GM18511 (cell line): ENCODE measurements around the gene MRGPRE.

Experiments used
- ATAC-seq: cut with Tn5 transposase; IDR thresholded peaks from one replicate; pipeline ENCODE4 v1.9.1; 2021; ENCODE audit warnings: mild to moderate bottlenecking, moderate library complexity; ENCODE audit not compliant: unreplicated experiment

The MRGPRE gene

DNA sequence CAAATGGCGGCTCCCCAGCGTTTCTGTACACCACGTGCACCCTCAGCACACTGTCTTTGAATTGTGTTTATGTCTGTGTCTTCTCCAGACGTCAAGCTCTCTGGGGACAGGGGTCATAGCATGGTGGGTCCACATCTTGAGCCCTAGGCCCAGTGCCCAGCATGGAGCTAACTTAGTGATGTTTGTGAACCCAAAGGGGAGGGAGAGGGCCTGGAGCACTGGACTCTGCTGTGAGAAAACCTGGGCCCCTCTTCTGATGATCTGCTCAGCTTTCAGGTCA, 17.9 kb downstream of the MRGPRE start:
- ATAC-seq: no peak

DNA sequence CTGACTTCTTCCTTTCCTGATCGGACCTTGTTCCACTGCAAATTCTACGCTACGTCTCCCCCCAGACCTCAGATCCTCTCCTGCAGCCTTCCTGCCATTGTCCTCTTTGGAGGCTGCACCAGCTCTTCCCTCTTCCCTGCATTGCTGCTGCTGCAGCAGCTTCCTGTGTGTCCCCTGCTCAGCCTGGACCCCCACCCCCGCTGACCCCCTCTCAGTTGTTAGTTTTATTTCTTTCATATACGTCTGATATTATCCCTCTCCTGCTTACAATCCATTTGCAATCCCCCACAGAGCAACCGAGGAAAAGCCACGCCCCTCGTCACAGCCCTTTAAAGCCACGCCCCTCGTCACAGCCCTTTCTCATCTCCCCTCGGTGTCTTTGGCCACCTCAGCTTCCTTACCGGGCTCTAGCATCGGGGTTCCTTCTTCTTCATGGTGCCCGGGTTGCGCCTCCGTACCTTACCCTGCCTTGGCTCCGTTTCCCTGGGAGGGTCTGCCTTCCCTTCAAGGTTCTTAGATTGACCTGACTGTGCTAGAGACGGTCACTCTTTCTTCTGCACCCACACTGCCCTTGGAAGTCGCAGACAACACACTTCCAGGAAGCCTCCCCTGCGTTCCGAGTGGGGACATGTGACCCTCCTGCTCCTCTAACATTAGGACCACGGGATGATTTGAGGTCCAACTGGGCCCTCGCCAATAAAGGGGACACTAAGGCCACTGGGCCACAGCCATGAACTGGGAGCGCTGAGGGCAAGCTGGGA, 18.4 kb downstream of the MRGPRE start:
- no peak for ATAC-seq

DNA sequence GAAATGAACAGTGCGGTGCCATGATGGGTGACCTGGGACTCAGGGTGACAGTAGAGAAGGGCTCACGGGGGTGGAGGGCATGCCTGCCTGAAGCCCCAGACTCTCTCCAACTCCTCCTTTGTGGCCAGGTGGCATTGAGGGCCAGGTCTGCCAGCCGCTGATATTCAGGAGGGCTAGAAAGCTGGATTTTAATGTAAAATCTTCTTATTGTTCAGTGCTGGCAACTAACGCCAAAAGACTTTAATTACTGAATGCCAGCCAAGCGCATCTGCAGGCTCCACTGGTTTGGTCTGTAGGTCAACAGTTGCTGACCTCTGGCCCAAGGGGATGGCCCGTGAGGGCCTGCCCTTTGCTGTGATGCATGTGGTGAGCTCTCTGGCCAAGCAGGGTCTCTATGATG, 23.9 kb downstream of the MRGPRE start:
- ATAC-seq: no peak

DNA sequence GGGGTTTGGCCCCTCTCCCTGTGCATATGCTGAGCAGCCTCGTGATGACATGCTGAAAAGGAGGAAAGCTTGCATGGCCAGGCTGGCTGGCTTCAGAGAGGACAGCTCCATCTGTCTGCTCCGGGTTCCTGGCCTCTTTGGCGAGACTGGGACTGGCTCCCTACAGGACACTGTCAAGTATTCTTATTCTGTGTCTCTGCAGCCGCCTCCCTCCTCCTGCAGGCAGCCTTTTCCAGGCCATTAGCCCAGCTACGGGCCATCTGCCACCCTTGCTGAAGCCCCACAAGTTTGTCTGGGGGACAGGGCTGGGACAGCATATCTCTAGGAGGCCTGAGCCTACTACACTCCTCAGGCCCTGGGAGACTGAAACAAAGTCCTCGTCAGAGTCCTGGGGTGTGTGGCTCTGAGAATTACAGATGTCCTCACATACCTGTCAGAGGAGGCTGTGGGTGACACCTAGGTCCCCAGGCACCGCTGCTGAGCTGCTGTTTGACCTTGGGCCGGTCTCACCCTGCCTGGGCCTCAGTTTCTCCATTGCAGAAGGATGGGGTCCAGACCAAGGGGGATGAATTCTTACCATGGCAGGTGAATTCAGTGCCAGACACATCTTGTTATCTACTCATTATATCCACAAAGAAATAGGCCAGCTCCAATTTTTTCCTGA, 24.6 kb downstream of the MRGPRE start:
- ATAC-seq: no peak

DNA sequence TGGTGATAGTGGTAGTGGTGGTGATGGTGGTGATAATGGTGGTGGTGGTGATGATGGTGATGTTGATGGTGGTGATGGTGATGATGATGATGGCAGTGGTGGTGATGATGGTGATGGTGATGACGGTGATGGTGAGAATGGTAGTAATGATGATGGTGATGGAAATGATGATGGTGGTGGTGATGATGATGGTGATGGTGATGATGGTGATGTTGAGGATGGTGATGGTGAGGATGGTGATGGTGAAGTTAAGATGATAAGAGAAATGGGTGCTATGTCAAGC, 25.4 kb downstream of the MRGPRE start:
- no peak for ATAC-seq

DNA sequence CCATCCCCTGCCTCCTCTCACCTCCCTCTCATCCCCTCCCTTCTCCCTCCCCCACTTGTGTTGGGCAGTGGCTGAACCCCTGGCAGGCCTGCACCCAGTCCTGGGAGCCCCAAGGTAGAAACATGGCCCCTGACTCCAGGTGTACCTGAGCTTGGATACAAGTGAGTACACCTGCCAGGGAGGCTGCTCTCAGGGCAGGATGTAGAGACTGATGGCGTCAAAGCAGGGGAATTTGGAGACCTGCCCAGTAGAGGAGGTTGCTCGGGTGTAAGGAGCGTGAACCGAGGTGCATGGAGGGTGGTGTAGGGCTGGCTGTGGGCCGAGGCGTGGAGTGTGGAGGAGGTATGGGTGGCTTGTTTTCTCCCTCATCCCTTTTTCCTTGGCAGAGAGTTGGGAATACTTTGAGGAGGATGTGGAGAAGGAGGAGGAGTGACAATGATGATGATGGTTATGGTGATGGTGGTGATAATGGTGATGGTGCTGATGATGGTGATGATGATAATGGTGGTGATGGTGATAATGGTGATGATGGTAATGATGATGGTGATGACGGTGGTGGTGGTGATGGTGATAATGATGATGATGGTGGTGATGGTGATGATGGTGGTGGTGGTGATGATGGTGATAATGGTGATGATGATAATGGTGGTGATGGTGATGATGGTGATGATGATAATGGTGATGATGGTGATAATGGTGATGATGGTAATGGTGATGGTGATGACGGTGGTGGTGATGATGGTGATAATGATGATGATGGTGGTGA, 25.9 kb downstream of the MRGPRE start:
- ATAC-seq: no peak

DNA sequence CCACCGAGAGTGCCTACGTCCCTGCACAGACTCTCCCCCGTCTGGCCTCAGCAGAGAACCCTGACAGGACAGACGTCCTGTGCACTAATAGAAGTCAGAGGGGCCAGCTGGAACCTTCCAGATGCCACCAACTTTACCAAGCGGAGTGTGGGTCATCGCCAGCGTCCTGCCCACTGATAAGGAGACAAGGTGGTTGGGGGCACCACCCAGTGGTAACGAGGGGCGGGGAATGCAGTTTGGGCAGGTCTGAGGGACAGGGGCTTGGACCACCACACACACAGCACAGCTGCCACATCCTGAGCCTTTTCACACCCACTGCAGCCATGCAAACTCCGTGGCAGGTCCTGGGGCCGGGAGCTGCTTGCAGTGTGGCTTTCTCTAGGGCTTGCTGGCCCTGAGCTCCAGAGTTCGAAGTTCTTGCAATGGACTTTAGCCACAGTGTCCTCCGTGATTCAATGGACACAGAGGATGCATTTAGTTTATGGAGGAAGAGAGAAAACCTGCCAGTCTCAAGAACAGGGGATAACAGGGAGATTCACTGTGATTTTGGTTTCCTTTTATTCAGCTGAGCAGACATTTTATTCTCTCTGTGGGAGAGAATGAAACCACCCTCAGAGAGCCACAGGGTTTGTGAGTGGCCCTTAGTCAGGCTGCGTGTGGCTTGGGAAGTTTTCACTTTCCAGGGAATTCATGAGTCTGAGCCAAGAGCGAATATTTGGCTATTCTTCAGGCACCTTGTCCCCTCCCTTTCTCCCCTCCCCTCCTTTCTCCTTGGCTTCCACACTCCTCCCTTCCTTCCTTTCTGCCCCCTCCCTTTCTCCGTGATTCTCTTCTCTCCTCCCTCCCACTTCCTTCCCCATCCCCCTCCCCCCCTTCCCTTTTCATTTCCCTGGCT, 26.7 kb downstream of the MRGPRE start:
- ATAC-seq: no peak

DNA sequence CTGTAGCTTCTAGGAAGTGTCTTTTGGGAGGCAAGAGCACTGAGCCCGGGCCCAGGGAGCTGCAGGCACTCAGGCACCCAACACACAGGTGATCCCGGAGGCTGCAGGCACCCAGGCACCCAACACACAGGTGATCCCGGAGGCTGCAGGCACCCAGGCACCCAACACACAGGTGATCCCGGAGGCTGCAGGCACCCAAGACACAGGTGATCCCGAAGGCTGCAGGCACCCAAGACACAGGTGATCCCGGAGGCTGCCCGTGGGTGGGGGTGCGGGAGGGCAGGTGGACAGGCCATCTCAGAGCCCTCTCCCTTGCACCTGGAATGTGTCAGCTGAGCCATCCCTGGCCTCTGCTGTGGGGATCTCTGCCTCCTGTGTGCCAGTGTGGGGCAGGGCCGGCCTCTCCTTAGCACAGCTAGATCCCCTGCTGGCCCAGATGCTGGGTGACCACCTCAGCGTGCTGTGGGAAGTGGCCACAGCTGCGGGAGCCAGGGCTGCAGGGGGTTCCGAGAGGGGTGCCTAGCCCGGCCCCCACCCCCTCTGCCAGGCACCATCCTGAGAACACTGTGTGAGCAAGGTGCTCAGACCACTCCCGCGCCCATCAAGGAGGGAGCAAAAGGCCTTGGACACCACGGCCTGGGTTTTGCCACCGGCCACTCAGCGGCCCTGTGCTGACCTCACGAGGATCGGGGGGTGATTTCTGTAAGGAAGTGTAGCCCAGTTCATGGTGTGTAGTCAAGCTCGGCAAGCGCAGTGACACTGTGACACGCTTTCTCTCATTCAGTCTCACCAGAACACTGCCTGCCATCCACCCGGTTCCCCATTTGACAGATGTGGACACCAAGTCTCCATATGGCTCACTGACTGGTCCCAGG, 27.8 kb downstream of the MRGPRE start:
- ATAC-seq: no peak

DNA sequence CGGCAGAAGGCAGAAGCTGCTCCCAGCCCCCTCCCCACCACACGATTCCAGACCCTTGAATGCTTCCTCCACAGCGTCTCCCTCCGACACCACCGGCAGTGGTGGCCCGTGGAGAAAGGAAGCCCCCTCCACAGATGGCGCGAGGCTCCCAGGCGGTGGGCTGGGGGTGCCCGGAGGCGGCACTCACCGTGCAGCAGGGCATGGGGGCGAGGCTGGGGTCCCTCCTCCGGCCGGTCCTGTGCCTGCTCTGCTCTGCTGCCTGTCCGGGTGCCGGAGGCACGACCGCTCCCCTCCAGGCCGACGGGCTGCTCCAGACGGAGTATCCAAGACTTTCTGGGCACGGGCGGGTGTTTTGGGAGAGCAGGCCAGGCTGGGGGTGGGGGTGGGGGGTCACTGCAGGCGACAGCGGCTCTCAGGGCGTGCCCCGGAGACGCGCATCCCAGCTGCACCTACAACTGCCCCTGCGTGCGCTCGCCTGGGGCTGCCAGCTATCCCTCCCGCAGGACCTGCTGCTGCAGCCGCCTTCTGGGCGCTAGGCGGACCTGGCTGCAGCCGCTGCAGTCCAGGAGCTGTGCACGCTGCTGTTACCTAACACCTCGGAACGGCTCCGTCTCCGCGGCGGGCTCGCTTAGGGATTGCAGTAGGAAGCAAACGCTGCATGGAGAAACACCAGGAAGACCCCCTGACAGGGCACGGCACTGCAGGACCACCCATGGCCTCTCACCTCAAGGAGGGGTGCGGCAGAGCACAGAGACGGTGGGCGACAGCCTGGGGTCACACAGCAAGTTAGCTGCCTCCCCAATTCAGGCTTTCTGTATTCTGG, 28.8 kb downstream of the MRGPRE start:
- ATAC-seq: no peak

DNA sequence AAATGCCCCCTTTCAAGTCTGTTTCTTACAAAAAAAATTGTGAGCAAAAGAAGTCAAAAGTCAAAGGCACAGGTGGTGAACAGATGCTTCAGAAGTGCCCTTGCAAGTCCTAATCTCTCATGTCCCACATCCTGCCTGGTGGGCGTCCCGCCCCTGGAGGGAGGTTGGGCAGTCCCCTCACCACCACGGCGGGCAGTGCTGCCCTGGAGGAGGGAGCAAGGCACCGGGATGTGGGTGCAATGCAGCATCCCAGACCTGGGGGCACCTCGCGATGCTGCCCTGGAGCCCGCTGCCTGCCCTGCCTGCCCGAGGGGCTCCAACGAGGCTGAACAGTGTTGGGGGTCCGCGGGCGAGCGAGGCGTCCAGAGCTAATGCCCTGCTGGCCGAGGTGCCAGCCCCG, 29.5 kb downstream of the MRGPRE start:
- no peak for ATAC-seq

DNA sequence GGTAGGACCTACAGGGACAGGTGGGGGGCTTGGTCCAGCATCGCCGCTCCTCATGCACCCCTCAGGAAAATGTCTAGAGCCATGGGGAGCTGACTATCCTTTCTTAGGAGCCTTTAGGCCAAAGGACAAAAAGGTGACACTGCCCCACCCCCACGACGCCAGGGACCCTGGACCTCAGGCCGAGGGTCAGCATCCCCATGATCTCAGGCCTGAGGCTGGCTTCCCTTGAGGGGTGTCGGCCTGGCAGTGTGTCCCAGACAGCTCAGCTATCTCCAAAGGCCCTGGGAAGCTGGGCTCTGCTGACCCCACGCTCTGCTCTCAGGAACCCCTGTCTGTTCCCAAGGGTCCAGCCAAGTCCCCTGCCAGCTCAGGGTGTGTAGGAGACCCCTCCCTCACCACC, 29.9 kb downstream of the MRGPRE start:
- no peak for ATAC-seq

DNA sequence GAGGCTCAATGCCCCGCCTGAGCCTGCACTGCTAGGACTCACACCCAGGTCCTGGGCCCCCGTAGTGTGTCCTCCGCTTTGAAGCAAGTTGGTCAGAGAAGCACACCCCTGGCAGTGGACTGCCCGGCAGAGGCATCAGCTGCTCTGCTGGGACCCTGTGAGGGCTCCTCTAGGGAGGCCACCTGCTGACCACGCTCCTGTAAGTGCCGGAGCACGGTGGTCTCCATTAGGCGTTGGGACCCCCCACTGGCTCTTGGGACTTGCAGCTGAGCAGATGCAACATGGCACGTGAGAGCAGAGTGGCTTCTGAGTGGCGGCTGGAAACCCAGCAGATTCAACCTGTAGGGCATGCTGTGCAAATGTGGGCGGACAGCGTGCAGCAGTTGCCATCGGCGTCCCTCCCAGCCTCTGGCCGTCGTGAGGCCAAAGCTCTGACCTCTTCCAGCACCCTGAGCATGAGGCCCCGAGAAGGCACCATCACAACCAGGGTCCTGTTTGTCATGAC, 30.5 kb downstream of the MRGPRE start:
- ATAC-seq: no peak

DNA sequence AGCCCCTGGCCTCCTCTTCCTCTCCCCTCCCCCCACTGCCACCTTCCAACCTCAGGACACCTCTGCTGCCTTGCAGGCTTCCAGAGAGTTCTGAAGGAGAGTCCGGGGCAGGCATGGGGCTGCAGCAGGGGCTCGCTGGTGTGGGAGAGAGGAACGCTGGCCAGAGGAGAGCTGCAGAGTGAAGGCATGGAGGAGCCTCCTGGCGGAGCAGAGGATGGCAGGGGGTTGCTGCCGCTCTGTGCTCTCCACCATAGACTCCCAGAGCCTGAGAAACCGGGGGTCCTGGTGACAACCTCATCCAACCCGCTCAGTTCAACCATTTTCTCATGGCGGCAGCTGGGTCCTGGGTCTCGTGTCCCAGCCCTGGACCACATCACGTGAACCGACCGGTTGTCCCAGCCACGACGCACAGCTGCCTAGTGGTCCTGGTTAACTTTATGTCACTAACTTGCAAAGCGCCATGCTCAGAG, 31.1 kb downstream of the MRGPRE start:
- no peak for ATAC-seq

DNA sequence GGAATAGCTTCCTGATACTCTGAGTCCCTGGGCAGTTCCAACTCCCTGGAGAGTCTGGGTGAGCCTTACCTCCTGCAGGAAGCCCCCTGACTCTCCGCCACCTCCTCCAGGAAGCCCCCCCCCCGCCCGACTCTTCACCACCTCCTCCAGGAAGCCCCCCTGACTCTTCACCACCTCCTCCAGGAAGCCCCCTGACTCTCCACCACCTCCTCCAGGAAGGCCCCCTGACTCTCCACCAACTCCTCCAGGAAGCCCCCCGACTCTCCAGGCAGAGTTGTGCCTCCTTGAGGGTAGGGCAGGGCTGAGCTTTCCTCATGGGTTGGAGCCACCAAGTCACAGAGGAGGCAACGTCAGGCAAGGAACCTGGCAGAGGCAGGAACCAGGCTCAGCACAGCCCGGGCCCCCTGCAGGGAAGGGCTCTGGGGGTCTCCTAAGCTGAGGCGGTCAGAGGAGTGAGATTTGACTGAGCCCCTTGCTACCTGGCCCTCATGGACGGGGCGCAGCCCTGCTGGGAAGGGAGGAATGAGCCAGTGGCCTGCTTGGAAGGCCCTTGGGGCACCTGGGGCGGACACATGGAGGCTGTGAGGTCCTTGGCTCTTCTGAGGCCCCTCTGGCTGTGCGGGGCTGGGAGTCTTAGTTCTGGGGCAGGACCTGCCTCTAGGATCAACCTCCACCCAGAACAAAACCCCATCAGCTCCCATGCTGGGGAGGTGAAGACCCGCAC, 31.7 kb downstream of the MRGPRE start:
- ATAC-seq: no peak

DNA sequence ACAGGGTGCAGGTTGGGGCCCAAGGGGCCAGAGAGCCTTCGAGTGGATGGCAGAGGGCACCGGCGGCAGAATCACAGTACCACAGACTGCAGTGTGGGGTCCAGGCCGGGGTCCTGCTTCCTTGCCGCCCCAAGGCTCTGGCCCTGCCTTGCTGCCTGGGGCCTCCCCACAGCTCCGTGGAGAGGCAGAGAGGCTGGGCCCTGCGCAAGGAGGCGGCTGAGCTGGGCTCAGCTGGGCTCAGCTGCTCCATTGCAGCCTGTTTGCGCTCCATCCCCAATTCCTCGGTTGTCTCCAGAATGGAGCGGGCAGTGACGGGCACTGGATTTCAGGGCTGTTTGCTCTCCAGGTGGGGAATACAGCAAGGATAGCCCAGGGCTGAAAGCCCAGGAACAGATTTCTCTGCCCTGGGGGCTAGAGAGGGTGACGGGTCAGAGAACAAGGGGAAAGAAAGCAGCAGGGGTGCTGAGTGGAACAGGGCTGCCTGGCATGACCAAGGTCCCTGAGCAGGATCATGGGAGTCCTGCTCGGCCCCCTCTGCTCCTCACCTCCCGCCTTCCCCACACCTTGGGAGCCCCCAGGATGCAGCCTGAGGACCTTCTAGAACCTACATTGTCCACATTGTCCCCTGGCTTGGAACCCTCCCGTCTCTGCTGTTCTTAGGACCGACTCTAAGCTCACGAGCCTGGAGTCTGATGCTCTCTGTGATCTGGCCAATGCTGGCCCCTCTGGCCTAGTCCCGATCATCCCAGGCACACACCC, 32.5 kb downstream of the MRGPRE start:
- ATAC-seq: no peak

DNA sequence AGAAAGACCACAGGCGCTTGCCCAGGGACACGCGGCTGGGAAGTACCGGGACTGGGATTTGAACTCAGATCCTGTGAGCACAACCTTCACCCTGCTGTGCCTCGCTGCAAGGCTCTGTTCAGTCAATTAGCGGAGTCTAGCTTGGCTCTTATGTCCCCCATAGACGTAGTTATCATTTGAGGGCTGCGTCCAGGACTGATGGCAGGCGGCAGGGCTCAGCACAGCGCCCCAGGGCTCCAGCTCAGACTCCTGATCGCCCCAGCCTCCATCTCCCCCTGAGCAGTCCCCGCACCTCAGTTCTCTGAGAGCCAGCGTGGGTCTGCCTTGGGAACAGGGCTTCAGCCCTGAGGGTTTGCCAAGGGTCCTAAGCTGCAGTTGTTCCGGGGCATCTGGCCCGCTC, 33.4 kb downstream of the MRGPRE start:
- ATAC-seq: no peak

DNA sequence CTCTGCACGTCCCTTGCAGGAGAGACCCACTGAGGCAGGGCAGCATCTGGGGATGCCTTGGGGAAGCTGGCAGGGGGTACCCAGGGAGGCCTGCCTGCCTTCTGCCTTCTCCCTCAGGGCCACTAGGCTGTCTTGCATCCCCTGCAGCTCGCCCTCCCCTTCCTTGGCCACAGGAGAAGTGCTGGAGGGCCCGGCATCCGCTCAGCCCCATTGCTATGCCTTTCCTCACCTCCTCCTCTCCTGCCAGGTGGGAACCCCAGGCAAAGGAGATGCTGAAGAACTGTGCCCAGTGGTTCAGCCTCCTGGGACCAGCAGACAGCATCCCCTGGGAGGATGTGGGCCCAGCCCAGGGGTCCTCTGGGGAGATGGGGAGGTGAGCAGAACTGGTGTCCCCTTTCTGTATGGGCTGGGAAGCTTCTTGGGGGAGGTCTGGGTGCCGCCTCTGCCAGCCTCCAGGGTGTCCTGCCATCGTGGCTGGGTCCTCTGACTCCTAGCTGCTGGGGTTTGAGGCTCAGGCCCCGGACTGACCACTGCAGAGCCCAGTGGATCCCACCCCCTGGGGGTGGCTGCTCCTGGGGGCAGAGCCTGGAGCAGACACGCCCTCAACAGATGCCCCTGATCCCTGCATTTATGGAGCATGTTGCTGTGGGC, 34.2 kb downstream of the MRGPRE start:
- ATAC-seq: no peak
